ENCODE data around the gene RBM26.

DNA sequence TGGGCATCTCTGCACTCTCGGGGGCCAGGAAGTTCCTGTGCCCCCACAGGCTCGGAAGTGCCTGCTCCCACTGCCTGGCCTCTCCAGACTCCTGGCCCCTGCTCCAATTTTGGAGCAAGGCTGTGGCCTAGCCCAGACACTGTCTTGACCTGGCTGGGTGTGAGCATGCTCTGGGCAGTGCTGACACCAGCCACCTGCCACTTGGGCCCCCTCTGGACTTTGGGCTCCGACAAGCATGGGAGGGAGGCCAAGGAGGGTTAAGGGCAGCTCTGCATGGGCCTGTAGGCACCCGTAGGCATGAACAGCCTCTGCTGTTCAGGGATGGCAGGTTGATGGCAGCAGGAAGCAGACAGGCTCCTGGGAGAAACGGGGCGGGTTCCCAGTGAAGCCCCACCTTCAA lies 26.0 kb upstream of the RBM26 start:
- TF ChIP-seq, protein P1, sequence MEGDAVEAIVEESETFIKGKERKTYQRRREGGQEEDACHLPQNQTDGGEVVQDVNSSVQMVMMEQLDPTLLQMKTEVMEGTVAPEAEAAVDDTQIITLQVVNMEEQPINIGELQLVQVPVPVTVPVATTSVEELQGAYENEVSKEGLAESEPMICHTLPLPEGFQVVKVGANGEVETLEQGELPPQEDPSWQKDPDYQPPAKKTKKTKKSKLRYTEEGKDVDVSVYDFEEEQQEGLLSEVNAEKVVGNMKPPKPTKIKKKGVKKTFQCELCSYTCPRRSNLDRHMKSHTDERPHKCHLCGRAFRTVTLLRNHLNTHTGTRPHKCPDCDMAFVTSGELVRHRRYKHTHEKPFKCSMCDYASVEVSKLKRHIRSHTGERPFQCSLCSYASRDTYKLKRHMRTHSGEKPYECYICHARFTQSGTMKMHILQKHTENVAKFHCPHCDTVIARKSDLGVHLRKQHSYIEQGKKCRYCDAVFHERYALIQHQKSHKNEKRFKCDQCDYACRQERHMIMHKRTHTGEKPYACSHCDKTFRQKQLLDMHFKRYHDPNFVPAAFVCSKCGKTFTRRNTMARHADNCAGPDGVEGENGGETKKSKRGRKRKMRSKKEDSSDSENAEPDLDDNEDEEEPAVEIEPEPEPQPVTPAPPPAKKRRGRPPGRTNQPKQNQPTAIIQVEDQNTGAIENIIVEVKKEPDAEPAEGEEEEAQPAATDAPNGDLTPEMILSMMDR (IDR thresholded peaks at IDR 0.05; ENCODE audit: insufficient read depth, low read depth, low read length), result no peak
- TF ChIP-seq EZH2 (IDR thresholded peaks at IDR 0.05; ENCODE audit: insufficient read depth, low read length), result no peak

Data from astrocyte (in vitro differentiated cells and primary cell).